Measurements from ENCODE around the gene IFFO2. TPM values are rescaled to one million over a fixed set of nuclear protein-coding genes. Genes with fewer than 3 reads are reported as not detected.

The IFFO2 gene
- total RNA-seq, 4 donors from 2014 or later: 5.0 to 145 (median 13.6) TPM

DNA sequence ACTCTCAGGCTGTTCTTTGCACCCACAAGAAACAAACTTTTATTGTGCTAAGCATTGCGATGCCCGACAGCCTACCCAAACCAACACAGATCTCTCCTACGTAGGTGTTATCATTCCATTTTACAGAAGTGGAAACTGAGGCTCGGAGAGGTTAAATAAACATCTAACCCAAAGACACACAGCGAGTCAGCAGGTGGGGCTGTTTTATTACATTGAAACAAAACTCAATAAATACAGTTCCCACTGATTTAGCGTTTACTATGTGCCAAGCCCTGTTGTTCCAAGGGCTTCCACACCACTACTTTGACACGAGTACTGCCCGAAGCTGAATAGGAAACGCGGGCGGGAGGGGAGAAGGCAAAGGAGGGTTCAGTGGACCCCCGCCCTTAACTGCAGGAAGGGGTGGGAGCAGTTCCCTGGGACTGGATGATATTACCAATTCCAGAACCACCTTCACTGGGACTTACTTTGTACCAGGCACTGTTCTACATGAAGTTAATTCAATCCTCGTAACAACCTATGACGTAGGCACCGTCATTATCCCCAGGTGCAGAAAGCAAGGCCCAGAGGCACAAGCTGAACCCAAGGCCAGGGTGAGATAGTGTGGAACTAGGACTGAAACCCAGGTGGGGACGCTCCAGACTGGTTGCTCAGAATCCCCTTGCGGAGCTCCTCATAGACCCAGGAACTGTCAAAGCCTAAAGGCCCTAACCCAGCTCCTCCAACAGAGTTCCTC, 34.8 kb downstream of the IFFO2 start:
- Histone ChIP-seq H3K27me3 (no peaks in the 10 kb centered on the region), H3K9me3 (no peaks in the 10 kb centered on the region), H3K4me3 (no peak overlapping the region), H3K36me3 (no peaks in the 10 kb centered on the region), H3K27ac (peak overlapping the region; percentile 77 to 91 (median 85)), H3K4me1 (peaks cover 28 to 40% (median 35%) of the 10 kb centered on the region in 4 donors)
- in situ Hi-C loops (cut with MboI; ENCODE audit: low pct_ligation_motif_present in 1 of 4, low pct_unique_long_range_greater_than_20kb in 1 of 4, low sequenced_read_pairs in 3 of 4): loop anchor here in 2 of 4 donors (25.0 kb wide), 1 partner anchor 316 kb away; no protein-coding TSS in a partner anchor
- intact Hi-C loops (cut with DNase I; ENCODE audit: low total_unique reads): loop anchor here (1.0 kb wide), 1 partner anchor 27 kb away; no protein-coding TSS in a partner anchor
- TF ChIP-seq EP300 (IDR thresholded peaks at IDR 0.05; ENCODE audit: low read depth): no peak
- no peak for TF ChIP-seq POLR2A (IDR thresholded peaks at IDR 0.05)
- TF ChIP-seq POLR2AphosphoS5 (IDR thresholded peaks at IDR 0.05): no peak
- TF ChIP-seq, protein P1, sequence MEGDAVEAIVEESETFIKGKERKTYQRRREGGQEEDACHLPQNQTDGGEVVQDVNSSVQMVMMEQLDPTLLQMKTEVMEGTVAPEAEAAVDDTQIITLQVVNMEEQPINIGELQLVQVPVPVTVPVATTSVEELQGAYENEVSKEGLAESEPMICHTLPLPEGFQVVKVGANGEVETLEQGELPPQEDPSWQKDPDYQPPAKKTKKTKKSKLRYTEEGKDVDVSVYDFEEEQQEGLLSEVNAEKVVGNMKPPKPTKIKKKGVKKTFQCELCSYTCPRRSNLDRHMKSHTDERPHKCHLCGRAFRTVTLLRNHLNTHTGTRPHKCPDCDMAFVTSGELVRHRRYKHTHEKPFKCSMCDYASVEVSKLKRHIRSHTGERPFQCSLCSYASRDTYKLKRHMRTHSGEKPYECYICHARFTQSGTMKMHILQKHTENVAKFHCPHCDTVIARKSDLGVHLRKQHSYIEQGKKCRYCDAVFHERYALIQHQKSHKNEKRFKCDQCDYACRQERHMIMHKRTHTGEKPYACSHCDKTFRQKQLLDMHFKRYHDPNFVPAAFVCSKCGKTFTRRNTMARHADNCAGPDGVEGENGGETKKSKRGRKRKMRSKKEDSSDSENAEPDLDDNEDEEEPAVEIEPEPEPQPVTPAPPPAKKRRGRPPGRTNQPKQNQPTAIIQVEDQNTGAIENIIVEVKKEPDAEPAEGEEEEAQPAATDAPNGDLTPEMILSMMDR (IDR thresholded peaks at IDR 0.05): peak in 4 of 5 experiments; percentile 14 to 46 (median 26)
- DNase-seq: no peak
- WGBS, 2 donors (ENCODE audit: low coverage in 1 of 2): 42 to 62% methylated on average over 10 to 17 of the region's 17 CpGs

DNA sequence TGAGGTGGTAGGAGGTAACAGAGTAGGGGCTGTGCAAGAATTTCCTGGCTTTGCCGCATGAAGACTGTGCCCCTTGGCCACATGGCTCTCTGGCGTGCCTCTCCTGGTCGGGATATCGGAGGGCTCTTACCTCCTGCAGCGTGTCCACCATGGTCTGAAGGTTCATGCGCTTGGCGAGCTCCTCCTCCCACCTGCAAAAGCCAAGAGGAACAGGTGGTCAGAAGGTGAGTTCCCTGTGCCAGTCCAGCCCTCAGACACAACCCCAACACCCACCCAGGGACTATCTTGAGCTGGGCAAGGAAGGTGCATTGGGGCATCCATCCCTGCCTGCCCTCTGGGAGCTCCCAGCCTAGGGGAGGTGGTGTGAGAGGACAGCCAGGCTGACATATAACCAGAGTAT, 35.5 kb downstream of the IFFO2 start:
- 92% methylated on average over 7 of the region's 7 CpGs; no CpG with 5 or more reads in 1 of the 2 donors for WGBS, 2 donors (ENCODE audit: low coverage in 1 of 2)

DNA sequence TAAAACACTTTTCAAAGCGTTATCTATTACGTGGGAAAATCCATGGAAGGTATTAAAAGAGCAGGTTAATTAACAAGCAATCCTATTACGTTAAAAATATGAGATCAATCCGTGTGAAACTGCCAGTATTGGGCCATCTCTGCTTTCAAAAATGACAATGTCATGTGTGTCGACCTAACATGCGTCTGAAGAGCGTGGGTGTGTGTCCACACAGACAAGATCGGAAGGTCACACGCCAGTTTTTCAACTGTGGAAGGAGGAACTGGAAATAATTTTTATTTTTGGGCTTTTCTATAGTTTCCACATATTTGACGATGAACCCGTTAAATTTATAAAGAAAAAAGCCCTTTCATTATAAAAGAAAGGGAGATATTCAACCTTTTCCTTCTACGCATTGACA, 36.5 kb downstream of the IFFO2 start:
- no peaks in the 10 kb centered on the region for H3K36me3 ChIP-seq
- intact Hi-C loops (cut with DNase I; ENCODE audit: low total_unique reads): no loop called here

More for the DNA sequence above, 35.5 kb downstream of the IFFO2 start:
- Histone ChIP-seq H3K4me3 (no peak overlapping the region), H3K27ac (peak overlapping the region in 1 of 4 donors; percentile 89), H3K4me1 (peaks cover 27 to 33% (median 30%) of the 10 kb centered on the region in 4 donors), H3K27me3 (no peaks in the 10 kb centered on the region), H3K9me3 (no peaks in the 10 kb centered on the region), H3K36me3 (no peaks in the 10 kb centered on the region)
- in situ Hi-C loops (cut with MboI; ENCODE audit: low pct_ligation_motif_present in 1 of 4, low pct_unique_long_range_greater_than_20kb in 1 of 4, low sequenced_read_pairs in 3 of 4) (loop anchor here in 2 of 4 donors (25.0 kb wide), 1 partner anchor 316 kb away; no protein-coding TSS in a partner anchor), intact Hi-C loops (cut with DNase I; ENCODE audit: low total_unique reads) (loop anchor here (1.0 kb wide), 1 partner anchor 27 kb away; no protein-coding TSS in a partner anchor)
- TF ChIP-seq, protein P1 (IDR thresholded peaks at IDR 0.05): no peak
- DNase-seq: no peak

More for the DNA sequence above, 36.5 kb downstream of the IFFO2 start:
- H3K4me3 ChIP-seq: no peak overlapping the region
- in situ Hi-C loops (cut with MboI; ENCODE audit: low pct_ligation_motif_present in 1 of 4, low pct_unique_long_range_greater_than_20kb in 1 of 4, low sequenced_read_pairs in 3 of 4): loop anchor here in 2 of 4 donors (10.0 to 25.0 kb wide), 2 partner anchors 55 to 317 kb away; no protein-coding TSS in a partner anchor
- H3K27ac ChIP-seq: no peak overlapping the region
- no peaks in the 10 kb centered on the region for H3K9me3 ChIP-seq
- 86 to 94% methylated on average over 12 of the region's 12 CpGs for WGBS, 2 donors (ENCODE audit: low coverage in 1 of 2)
- no peaks in the 10 kb centered on the region for H3K27me3 ChIP-seq
- peaks cover 27 to 33% (median 30%) of the 10 kb centered on the region in 4 donors for H3K4me1 ChIP-seq
- no peak for TF ChIP-seq POLR2A (IDR thresholded peaks at IDR 0.05)
- TF ChIP-seq POLR2AphosphoS5 (IDR thresholded peaks at IDR 0.05): no peak
- no peak for TF ChIP-seq EP300 (IDR thresholded peaks at IDR 0.05; ENCODE audit: low read depth)
- TF ChIP-seq, protein P1 (IDR thresholded peaks at IDR 0.05): no peak
- DNase-seq: no peak

Data from transverse colon (tissue), 4 donors.